IPS DF 6.9 (cell line): Measurements from ENCODE around the gene CLMN.

Experiments
- DNase-seq: peaks from one replicate; pipeline ENCODE4 v3.0.0-alpha.2; 2013; ENCODE audit warnings: low read depth, low spot score
- H3K27ac ChIP-seq: one replicate; pipeline ENCODE4 v1.5.1; 2013; ENCODE audit warnings: low read length, control low read depth
- H3K27me3 ChIP-seq: 2 replicates; pipeline ENCODE4 v1.6.1; 2013; ENCODE audit warnings: mild to moderate bottlenecking, low read length; ENCODE audit not compliant: control insufficient read depth, insufficient read depth
- H3K36me3 ChIP-seq: 2 replicates; pipeline ENCODE4 v1.6.1; 2013; ENCODE audit warnings: low read length; ENCODE audit not compliant: control insufficient read depth, insufficient read depth
- H3K4me1 ChIP-seq: 2 replicates; pipeline ENCODE4 v1.6.1; 2013; ENCODE audit warnings: low read length; ENCODE audit not compliant: control insufficient read depth, insufficient read depth
- H3K4me3 ChIP-seq: 2 replicates; pipeline ENCODE4 v1.5.1; 2013; ENCODE audit warnings: mild to moderate bottlenecking, low read length
- H3K9me3 ChIP-seq: 2 replicates; pipeline ENCODE4 v1.6.1; 2013; ENCODE audit warnings: low read length, inconsistent platforms; ENCODE audit not compliant: control insufficient read depth, insufficient read depth
- WGBS: extraction: QIAGEN DNeasy Blood & Tissue Kit; methylation state at CpG from one replicate; pipeline ENCODE4 v1.1.7; 2013; ENCODE audit warnings: mixed read lengths, missing lambda C conversion rate; ENCODE audit not compliant: insufficient read length, insufficient coverage; 5-methylcytosine and 5-hydroxymethylcytosine counted together

CLMN gene

DNA sequence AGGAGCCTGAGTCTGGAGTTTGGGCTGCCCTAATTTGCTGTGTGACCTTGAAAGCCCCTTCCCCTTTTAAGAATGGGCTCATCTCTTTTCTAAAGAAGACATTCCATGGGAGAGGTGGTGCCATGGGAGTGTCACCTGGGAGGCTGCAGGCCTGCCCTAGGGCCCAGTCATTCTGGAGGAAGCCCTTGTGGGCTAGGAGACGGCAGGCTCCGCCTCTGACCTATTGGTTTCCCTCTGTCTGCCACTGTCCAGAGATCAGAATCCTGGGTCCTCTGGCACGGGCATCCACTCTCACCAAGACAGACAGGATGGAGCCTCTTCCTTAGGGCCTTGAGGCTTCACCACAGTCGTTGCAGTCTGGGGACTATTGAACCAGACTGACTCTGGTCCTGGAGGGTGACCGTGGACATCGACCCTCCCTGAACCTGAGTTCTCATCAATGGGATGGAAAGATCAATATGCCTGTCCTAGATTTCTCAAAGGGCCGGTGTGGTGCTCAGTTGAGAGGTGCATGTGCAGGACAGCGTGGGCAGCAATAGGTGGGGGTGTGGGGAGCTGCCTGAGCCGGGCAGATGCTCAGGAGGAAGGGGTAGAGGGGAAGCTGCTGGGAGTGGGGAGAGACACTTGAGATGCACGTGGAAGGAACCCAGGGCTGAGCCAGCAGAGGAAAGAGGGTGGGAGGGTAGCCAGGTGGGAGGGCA, 12.2 kb upstream of the CLMN start:
- Histone ChIP-seq H3K27me3 (no peaks in the 10 kb centered on the region), H3K36me3 (no peaks in the 10 kb centered on the region), H3K4me3 (no peak overlapping the region), H3K4me1 (no peaks in the 10 kb centered on the region), H3K9me3 (no peaks in the 10 kb centered on the region), H3K27ac (no peak overlapping the region)
- no CpG with 5 or more reads among the region's 10 CpGs for WGBS
- DNase-seq = no peak

- H3K36me3 ChIP-seq = no peaks in the 10 kb centered on the region
- no peaks in the 10 kb centered on the region for H3K9me3 ChIP-seq
- no peaks in the 10 kb centered on the region for H3K27me3 ChIP-seq
- no peaks in the 10 kb centered on the region for H3K4me1 ChIP-seq
- WGBS = no CpG with 5 or more reads among the region's 20 CpGs
- H3K4me3 ChIP-seq = no peak overlapping the region
- no peak overlapping the region for H3K27ac ChIP-seq
- DNase-seq = no peak
These were observed 11.1 kb upstream of the CLMN start for GRCh38 chr14:95330591-95331370.

DNA sequence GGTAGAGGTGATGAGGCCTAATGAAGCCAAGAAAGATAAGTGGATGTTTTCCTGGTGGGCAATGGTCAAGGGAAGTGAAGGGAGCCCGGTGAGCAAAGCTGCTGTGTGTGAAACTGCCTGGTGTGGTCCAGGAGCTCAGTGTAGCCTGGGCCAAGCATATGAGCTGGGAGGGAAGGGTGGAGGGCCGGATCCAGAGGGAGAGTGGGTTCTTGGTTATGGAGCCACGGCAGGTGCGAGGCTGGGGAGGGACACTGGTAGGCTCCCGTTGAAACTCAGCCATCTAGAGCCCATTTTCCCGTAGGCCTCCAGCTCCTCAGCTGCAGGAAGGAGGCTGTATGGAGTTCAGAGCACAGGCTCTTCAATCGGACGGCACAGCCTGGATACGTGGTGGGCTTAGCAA, 10.2 kb upstream of the CLMN start:
- Histone ChIP-seq H3K27me3 (no peaks in the 10 kb centered on the region), H3K36me3 (no peaks in the 10 kb centered on the region), H3K27ac (no peak overlapping the region), H3K4me1 (no peaks in the 10 kb centered on the region), H3K4me3 (no peak overlapping the region), H3K9me3 (no peaks in the 10 kb centered on the region)
- no peak for DNase-seq
- no CpG with 5 or more reads among the region's 9 CpGs for WGBS

DNA sequence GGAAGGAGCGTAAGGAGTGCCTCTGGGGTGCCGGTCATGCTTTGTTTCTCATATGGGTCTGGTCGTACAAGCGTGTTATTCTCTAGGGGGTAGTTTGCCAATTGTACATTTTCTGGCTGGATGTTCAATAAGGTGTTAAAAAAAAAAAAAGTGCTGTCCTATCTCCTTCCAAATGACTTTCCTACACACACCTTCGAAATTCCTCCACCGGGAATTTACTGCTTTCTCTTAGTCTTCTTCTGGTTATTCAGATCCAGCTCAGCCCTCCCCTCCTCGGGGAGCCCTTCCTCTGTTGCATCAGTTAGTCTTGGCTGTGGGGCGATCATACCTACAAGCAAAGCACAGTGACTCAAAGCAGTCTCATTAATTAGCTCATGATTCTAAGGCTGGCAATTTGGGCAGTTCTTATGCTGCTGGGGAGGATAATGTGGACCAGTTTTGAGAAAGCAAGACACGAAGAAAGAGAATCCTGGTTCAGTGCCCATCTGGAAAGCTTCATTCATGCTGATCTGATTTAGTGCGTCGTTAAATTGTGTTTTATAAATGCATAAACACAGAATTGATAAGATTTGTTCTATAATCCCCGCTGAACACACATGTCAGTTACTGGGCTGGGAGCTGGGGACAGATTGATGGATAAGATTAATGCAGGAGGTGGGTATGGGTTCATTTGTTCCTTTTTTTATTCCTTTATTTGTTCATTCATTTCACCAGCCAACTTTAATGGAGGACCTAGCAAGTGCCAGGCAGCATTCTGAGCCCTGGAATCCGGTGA, 9.2 kb upstream of the CLMN start:
- WGBS = no CpG with 5 or more reads among the region's 13 CpGs
- H3K27ac ChIP-seq = no peak overlapping the region
- no peaks in the 10 kb centered on the region for H3K4me1 ChIP-seq
- H3K27me3 ChIP-seq = no peaks in the 10 kb centered on the region
- no peak overlapping the region for H3K4me3 ChIP-seq
- H3K9me3 ChIP-seq = no peaks in the 10 kb centered on the region
- no peaks in the 10 kb centered on the region for H3K36me3 ChIP-seq
- no peak for DNase-seq

DNA sequence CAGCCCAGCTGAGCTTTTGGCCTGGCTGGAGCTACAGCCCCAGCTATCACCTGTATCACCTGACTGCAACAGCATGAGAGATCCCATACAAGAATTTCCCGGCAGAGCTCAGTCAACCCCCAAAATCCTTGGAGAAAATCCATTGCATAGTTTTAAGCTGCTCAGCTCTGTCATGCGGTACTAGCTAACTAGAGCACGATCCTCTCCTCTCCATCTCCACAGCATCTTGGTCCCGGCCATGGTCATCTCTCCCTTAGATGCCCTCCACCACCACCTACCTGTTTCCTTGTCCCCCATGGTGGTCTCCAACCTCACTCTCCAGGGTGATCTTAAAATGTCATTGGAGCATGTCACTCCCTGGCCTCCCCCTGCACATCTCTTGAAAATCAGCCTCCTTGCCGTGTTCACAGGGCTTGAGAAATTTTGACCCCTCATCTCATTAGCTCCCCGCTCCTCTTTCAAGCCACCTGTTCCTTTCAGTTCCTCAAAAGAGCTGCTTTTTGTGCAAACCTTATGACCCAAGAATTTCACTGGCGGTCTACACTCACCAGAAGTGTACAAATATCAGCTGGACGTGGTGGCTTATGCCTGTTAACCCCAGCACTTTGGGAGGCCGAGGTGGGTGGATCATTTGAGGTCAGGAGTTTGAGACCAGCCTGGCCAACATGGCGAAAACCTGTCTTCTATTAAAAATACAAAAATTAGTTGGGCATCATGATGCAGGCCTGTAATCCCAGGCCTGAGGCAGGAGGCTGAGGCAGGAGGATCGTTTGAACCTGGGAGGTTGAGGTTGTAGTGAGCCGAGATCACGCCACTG, 8.1 kb upstream of the CLMN start:
- Histone ChIP-seq H3K4me3 (no peak overlapping the region), H3K9me3 (no peaks in the 10 kb centered on the region), H3K36me3 (no peaks in the 10 kb centered on the region), H3K27me3 (no peaks in the 10 kb centered on the region), H3K27ac (no peak overlapping the region), H3K4me1 (no peaks in the 10 kb centered on the region)
- DNase-seq = no peak
- no CpG with 5 or more reads among the region's 13 CpGs for WGBS

DNA sequence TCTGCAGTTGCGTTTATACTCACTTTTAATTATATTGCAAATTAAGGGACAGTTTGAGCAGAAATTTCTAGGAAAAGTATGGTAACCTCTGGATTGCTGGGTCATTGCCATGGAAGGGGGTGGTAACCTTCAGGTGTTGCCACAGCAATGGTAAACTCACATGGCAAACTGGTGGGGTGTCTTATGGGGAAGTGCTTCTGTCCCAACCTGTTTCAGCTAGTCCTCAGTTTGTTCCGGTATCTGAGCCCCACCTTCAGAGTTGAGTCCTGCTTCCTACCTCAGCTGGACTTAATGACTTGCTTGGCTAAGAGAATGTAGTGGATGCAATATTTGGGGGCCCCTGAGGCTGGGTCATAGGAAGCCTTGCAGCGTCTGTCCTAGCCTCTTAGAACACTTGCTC, 7.3 kb upstream of the CLMN start:
- no peaks in the 10 kb centered on the region for H3K4me1 ChIP-seq
- no peak for DNase-seq
- no peak overlapping the region for H3K27ac ChIP-seq
- H3K9me3 ChIP-seq = no peaks in the 10 kb centered on the region
- no CpG with 5 or more reads among the region's 3 CpGs for WGBS
- H3K4me3 ChIP-seq = no peak overlapping the region
- H3K36me3 ChIP-seq = no peaks in the 10 kb centered on the region
- H3K27me3 ChIP-seq = no peaks in the 10 kb centered on the region

- no peaks in the 10 kb centered on the region for H3K36me3 ChIP-seq
- no peak overlapping the region for H3K4me3 ChIP-seq
- no peak overlapping the region for H3K27ac ChIP-seq
- no peaks in the 10 kb centered on the region for H3K4me1 ChIP-seq
- no peak for DNase-seq
- H3K27me3 ChIP-seq = no peaks in the 10 kb centered on the region; the same call in 1 of the 2 replicates
- WGBS = no CpG with 5 or more reads among the region's 7 CpGs
- H3K9me3 ChIP-seq = no peaks in the 10 kb centered on the region
These were observed 4.2 kb upstream of the CLMN start for GRCh38 chr14:95323917-95324316.

- H3K4me1 ChIP-seq = no peaks in the 10 kb centered on the region
- no peak overlapping the region for H3K27ac ChIP-seq
- no peaks in the 10 kb centered on the region for H3K36me3 ChIP-seq
- no peaks in the 10 kb centered on the region for H3K9me3 ChIP-seq
- no peak for DNase-seq
- no peak overlapping the region for H3K4me3 ChIP-seq
- WGBS = no CpG with 5 or more reads among the region's 6 CpGs
- H3K27me3 ChIP-seq = peaks cover 3% of the 10 kb centered on the region; the same call in 1 of the 2 replicates
These were observed 3.7 kb upstream of the CLMN start for GRCh38 chr14:95323361-95323760.

DNA sequence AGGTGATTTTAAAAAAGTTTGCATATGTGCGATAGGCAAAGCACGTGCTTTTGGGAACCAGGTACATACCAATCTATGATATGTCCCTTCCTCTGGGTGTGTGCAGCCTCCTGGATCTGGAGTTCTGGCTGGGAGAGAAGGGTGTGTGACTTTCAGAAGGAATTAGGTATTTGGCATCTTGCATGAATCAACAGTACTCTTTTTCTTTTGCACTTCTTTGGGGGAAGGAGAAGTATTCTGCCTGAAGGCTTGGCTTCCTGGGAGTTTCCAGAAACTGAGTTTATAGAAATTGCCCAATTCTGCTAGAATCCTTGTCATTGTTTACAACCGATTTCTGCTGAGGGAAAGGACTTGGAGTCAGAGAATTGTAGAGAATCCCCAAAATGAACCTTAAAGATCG, 2.9 kb upstream of the CLMN start:
- peaks cover 4% of the 10 kb centered on the region; the same call in 1 of the 2 replicates for H3K27me3 ChIP-seq
- H3K27ac ChIP-seq = no peak overlapping the region
- no peak for DNase-seq
- no peaks in the 10 kb centered on the region for H3K36me3 ChIP-seq
- no peaks in the 10 kb centered on the region for H3K4me1 ChIP-seq
- H3K4me3 ChIP-seq = no peak overlapping the region
- no CpG with 5 or more reads among the region's 4 CpGs for WGBS
- H3K9me3 ChIP-seq = no peaks in the 10 kb centered on the region
